MCF 10A (cell line): Measurements from ENCODE around the gene INPP4A. TPM values are rescaled to one million over a fixed set of nuclear protein-coding genes. Genes with fewer than 3 reads are reported as not detected.
A peak's percentile ranks its signal among the peaks of the same experiment; 100 is the strongest.

Experiments used
- BruUV-seq: library from RNA; stranded (reverse); fragments of 400-500 nt; replicated peaks from 2 replicates; lab custom pipeline; 2021; lab: Mats Ljungman, UMichigan
- CTCF ChIA-PET: fragments of 300-600 bp; sonication (Branson Sonifier 250); formaldehyde crosslinking; extraction: SDS; loops from one replicate; lab custom pipeline; 2021; ENCODE audit warnings: antibody characterized with exemption, inconsistent platforms; lab: Yijun Ruan, JAX
- POLR2A ChIA-PET: fragments of 300-600, 350-650 bp; sonication (Branson Sonifier 250); formaldehyde crosslinking; extraction: SDS; loops from one replicate; lab custom pipeline; 2020; ENCODE audit warnings: antibody characterized with exemption, inconsistent platforms; lab: Yijun Ruan, JAX
- DNase-seq: peaks from one replicate; pipeline ENCODE4 v3.0.0-alpha.2; 2018; ENCODE audit not compliant: unreplicated experiment
- H3K27ac Mint-ChIP-seq: one replicate; pipeline ENCODE4 v1.8.0; 2022; ENCODE audit warnings: mild to moderate bottlenecking, low read depth, mixed read lengths; ENCODE audit not compliant: unreplicated experiment
- H3K27me3 Mint-ChIP-seq: one replicate; pipeline ENCODE4 v1.8.0; 2022; ENCODE audit warnings: mixed read lengths; ENCODE audit not compliant: insufficient read depth, unreplicated experiment
- H3K36me3 Mint-ChIP-seq: one replicate; pipeline ENCODE4 v1.8.0; 2022; ENCODE audit warnings: mild to moderate bottlenecking, moderate library complexity, mixed read lengths; ENCODE audit not compliant: insufficient read depth, unreplicated experiment
- H3K4me1 Mint-ChIP-seq: one replicate; pipeline ENCODE4 v1.8.0; 2022; ENCODE audit warnings: mixed read lengths; ENCODE audit not compliant: insufficient read depth, unreplicated experiment
- H3K4me3 Mint-ChIP-seq: one replicate; pipeline ENCODE4 v1.8.0; 2022; ENCODE audit warnings: mild to moderate bottlenecking, moderate library complexity, mixed read lengths; ENCODE audit not compliant: unreplicated experiment
- H3K9me3 Mint-ChIP-seq: one replicate; pipeline ENCODE4 v1.8.0; 2022; ENCODE audit warnings: mixed read lengths; ENCODE audit not compliant: unreplicated experiment
- intact Hi-C: fragments of 100-400 bp; cut with micrococcal nuclease; formaldehyde crosslinking; loops from 2 replicates; pipeline ENCODE4 v1.14.1; 2022
- total RNA-seq: library from RNA; stranded (reverse); gene quantifications from 2 replicates; pipeline ENCODE4 v1.2.3, GENCODE V29; 2022
- TF ChIP-seq, protein P1 (sequence below): fragments of 200-600 bp; IDR thresholded peaks from one replicate; pipeline ENCODE4 v1.8.0; 2022; ENCODE audit warnings: antibody characterized with exemption, mild to moderate bottlenecking; ENCODE audit not compliant: unreplicated experiment

INPP4A gene
- total RNA-seq, 1 experiment from 2014 or later = 21.5 TPM

DNA sequence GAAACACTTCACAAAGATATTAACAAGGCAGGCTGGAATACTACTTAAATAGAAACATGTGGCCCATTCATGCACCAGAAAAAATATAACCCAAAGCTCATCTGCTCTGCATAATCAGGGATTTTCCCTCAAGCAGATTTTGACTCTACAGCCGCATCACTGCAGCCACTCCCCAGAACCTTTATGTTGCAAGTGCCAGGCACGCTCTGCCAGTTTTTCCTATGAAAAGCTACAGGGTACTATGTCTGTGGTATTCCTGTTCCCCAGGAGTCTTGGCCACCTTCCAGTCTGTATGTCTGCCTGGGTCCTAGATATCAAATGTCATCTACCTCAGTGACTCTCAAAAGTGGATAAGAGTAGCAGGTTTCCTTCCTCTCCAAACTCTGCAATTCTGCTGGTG lies 159.9 kb downstream of the INPP4A start:
- TF ChIP-seq, protein P1, sequence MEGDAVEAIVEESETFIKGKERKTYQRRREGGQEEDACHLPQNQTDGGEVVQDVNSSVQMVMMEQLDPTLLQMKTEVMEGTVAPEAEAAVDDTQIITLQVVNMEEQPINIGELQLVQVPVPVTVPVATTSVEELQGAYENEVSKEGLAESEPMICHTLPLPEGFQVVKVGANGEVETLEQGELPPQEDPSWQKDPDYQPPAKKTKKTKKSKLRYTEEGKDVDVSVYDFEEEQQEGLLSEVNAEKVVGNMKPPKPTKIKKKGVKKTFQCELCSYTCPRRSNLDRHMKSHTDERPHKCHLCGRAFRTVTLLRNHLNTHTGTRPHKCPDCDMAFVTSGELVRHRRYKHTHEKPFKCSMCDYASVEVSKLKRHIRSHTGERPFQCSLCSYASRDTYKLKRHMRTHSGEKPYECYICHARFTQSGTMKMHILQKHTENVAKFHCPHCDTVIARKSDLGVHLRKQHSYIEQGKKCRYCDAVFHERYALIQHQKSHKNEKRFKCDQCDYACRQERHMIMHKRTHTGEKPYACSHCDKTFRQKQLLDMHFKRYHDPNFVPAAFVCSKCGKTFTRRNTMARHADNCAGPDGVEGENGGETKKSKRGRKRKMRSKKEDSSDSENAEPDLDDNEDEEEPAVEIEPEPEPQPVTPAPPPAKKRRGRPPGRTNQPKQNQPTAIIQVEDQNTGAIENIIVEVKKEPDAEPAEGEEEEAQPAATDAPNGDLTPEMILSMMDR = no peak
- intact Hi-C loops = loop anchor here (5.0 kb wide), 1 partner anchor 37 kb away; no protein-coding TSS in a partner anchor
- Mint-ChIP-seq H3K36me3 (peaks cover 73% of the 10 kb centered on the region), H3K4me1 (peaks cover 36% of the 10 kb centered on the region), H3K27me3 (no peaks in the 10 kb centered on the region), H3K4me3 (no peak overlapping the region), H3K27ac (peak overlapping the region; percentile 63), H3K9me3 (no peaks in the 10 kb centered on the region)
- CTCF ChIA-PET = interaction anchor here (0.6 to 0.7 kb wide), 2 partner anchors 139 to 462 kb away, joined by 3 read pairs; no protein-coding TSS in a partner anchor
- no TSS peak for BruUV-seq
- DNase-seq = peak; percentile 57
- POLR2A ChIA-PET = interaction anchor here (0.9 kb wide), 1 partner anchor 165 kb away, joined by 5 read pairs; no protein-coding TSS in a partner anchor

DNA sequence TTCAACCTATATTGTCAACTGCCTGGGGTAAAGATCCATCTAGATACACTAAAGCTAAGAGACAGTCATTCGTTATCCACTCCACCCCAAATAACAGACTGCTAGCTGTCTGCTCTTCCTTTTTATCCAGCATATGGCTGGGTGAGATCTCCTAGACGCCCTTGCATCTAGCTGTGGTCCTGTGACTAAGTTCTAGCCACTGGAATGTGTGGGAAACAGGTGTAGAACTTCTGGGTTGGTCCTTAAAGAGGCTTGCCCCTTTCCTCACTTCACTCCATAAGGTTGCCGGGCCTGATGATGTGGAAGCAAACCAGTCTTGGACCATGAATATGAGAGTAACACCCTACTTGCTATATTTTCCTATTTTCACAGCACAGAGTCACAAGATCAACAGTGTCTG lies 160.4 kb downstream of the INPP4A start:
- Mint-ChIP-seq H3K27ac (peak overlapping the region; percentile 63), H3K9me3 (no peaks in the 10 kb centered on the region), H3K27me3 (no peaks in the 10 kb centered on the region), H3K36me3 (peaks cover 74% of the 10 kb centered on the region), H3K4me3 (no peak overlapping the region), H3K4me1 (peaks cover 35% of the 10 kb centered on the region)
- ChIA-PET POLR2A (interaction anchor here (0.8 to 0.9 kb wide), 2 partner anchors 165 to 193 kb away, joined by 3 to 5 read pairs; no protein-coding TSS in a partner anchor), CTCF (interaction anchor here (0.6 kb wide), 1 partner anchor 341 kb away, joined by 3 read pairs; no protein-coding TSS in a partner anchor)
- intact Hi-C loops = no loop called here
- no TSS peak for BruUV-seq
- no peak for DNase-seq
- TF ChIP-seq, protein P1 = no peak

DNA sequence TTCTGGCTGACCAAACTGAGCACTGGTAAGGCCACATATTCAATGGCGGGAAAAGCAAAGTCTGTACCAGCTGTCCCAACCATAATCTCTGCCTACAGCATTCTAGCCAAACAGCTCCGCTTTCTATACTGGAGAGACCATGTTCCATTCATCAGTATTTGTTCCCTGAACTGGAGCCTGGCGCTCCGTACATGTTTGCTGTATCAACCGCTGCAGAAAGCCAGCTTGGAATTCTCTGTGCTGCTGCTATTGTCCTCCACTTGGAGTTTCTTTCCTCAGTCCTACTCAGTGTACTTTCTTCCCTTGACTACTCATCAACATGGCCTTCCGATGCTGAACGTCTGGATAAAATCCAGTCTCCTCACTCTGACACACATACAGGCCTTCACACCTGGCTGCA lies 161.8 kb downstream of the INPP4A start:
- peaks cover 74% of the 10 kb centered on the region for H3K36me3 Mint-ChIP-seq
- POLR2A ChIA-PET = interaction anchor here (0.7 to 1.5 kb wide), 4 partner anchors 8 to 460 kb away, joined by 3 read pairs; no protein-coding TSS in a partner anchor
- intact Hi-C loops = no loop called here

DNA sequence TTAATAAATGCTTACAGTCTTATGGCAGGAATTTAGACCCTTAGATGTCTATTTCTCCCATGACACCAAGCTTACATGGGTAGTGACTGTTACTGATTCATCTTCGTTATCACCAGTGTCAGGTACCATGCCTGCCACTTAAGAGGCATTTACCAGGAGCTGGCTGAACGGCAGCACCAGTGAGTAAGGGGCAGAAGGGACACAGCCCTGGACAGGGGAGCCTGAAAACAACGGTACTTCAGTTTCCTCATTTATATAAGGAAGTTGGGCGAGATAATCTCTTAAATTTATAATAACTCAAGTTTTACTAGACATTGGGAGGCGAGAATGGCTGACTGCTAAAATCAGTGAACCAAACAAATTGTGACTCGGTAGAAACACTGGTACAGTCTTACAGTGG lies 162.4 kb downstream of the INPP4A start:
- Mint-ChIP-seq H3K27me3 (no peaks in the 10 kb centered on the region), H3K9me3 (no peaks in the 10 kb centered on the region), H3K4me3 (peak overlapping the region; percentile 93), H3K4me1 (peaks cover 40% of the 10 kb centered on the region), H3K27ac (peak overlapping the region; percentile 98), H3K36me3 (peaks cover 74% of the 10 kb centered on the region)
- DNase-seq = no peak
- TF ChIP-seq, protein P1 = no peak
- POLR2A ChIA-PET = interaction anchor here (0.7 to 1.5 kb wide), 6 partner anchors 9 to 459 kb away, joined by 3 to 4 read pairs (median 3); no protein-coding TSS in a partner anchor
- CTCF ChIA-PET = interaction anchor here (0.6 to 1.1 kb wide), 3 partner anchors 38 to 459 kb away, joined by 4 read pairs; no protein-coding TSS in a partner anchor
- intact Hi-C loops = no loop called here
- no TSS peak for BruUV-seq

More for the DNA sequence above, 161.8 kb downstream of the INPP4A start:
- no peak for DNase-seq
- TF ChIP-seq, protein P1 = no peak
- Mint-ChIP-seq H3K27me3 (no peaks in the 10 kb centered on the region), H3K4me1 (peaks cover 40% of the 10 kb centered on the region), H3K27ac (peak overlapping the region; percentile 98), H3K9me3 (no peaks in the 10 kb centered on the region), H3K4me3 (no peak overlapping the region)
- no TSS peak for BruUV-seq
- CTCF ChIA-PET = interaction anchor here (0.5 to 1.1 kb wide), 4 partner anchors 46 to 460 kb away, joined by 4 to 6 read pairs (median 4); no protein-coding TSS in a partner anchor
